Measurements from ENCODE around the gene CERS6. TPM values are rescaled to one million over a fixed set of nuclear protein-coding genes. Genes with fewer than 3 reads are reported as not detected.

The CERS6 gene
- total RNA-seq, 3 donors from 2014 or later: 36.4 to 46.4 (median 44.8) TPM

GRCh38 chr2:168602846-168603401 is 146.9 kb downstream of the CERS6 start:
- Histone ChIP-seq H3K27me3 (no peaks in the 10 kb centered on the region), H3K36me3 (no peaks in the 10 kb centered on the region), H3K4me3 (no peak overlapping the region), H3K9me3 (peaks cover 10 to 14% of the 10 kb centered on the region in 2 donors), H3K27ac (no peak overlapping the region), H3K4me1 (no peaks in the 10 kb centered on the region)
- intact Hi-C loops (cut with DNase I; ENCODE audit: low total_unique reads): no loop called here
- TF ChIP-seq POLR2A (IDR thresholded peaks at IDR 0.05) (no peak), CTCF (IDR thresholded peaks at IDR 0.05) (no peak), POLR2AphosphoS5 (IDR thresholded peaks at IDR 0.05) (no peak)
- no peak for DNase-seq (ENCODE audit: low spot score in 2 of 2)

GRCh38 chr2:168603439-168603961 is 147.4 kb downstream of the CERS6 start:
- Histone ChIP-seq H3K4me3 (no peak overlapping the region), H3K4me1 (no peaks in the 10 kb centered on the region), H3K9me3 (peaks cover 10 to 14% of the 10 kb centered on the region in 2 donors), H3K36me3 (no peaks in the 10 kb centered on the region), H3K27ac (no peak overlapping the region), H3K27me3 (no peaks in the 10 kb centered on the region)
- intact Hi-C loops (cut with DNase I; ENCODE audit: low total_unique reads): no loop called here
- TF ChIP-seq POLR2AphosphoS5 (IDR thresholded peaks at IDR 0.05) (no peak), POLR2A (IDR thresholded peaks at IDR 0.05) (no peak), CTCF (IDR thresholded peaks at IDR 0.05) (no peak)
- no peak for DNase-seq (ENCODE audit: low spot score in 2 of 2)

- no peak for DNase-seq (ENCODE audit: low spot score in 2 of 2)
- TF ChIP-seq POLR2A (IDR thresholded peaks at IDR 0.05): no peak
- TF ChIP-seq CTCF (IDR thresholded peaks at IDR 0.05): no peak
- no peak for TF ChIP-seq POLR2AphosphoS5 (IDR thresholded peaks at IDR 0.05)
- H3K9me3 ChIP-seq: peaks cover 10 to 14% of the 10 kb centered on the region in 2 donors
- H3K4me3 ChIP-seq: no peak overlapping the region
- intact Hi-C loops (cut with DNase I; ENCODE audit: low total_unique reads): no loop called here
- no peaks in the 10 kb centered on the region for H3K27me3 ChIP-seq
- no peak overlapping the region for H3K27ac ChIP-seq
- no peaks in the 10 kb centered on the region for H3K4me1 ChIP-seq
- no peaks in the 10 kb centered on the region for H3K36me3 ChIP-seq
Measured at GRCh38 chr2:168604252-168604651, 148.2 kb downstream of the CERS6 start.

- no peak for DNase-seq (ENCODE audit: low spot score in 2 of 2)
- H3K27me3 ChIP-seq: no peaks in the 10 kb centered on the region
- H3K36me3 ChIP-seq: no peaks in the 10 kb centered on the region
- no peaks in the 10 kb centered on the region for H3K4me1 ChIP-seq
- no peak overlapping the region for H3K4me3 ChIP-seq
- H3K9me3 ChIP-seq: peaks cover 10 to 14% of the 10 kb centered on the region in 2 donors
- intact Hi-C loops (cut with DNase I; ENCODE audit: low total_unique reads): no loop called here
- TF ChIP-seq CTCF (IDR thresholded peaks at IDR 0.05) (no peak), POLR2A (IDR thresholded peaks at IDR 0.05) (no peak), POLR2AphosphoS5 (IDR thresholded peaks at IDR 0.05) (no peak)
- no peak overlapping the region for H3K27ac ChIP-seq
Measured at GRCh38 chr2:168607992-168608391, 151.9 kb downstream of the CERS6 start.

- TF ChIP-seq POLR2AphosphoS5 (IDR thresholded peaks at IDR 0.05) (no peak), CTCF (IDR thresholded peaks at IDR 0.05) (no peak), POLR2A (IDR thresholded peaks at IDR 0.05) (no peak)
- no peak for DNase-seq (ENCODE audit: low spot score in 2 of 2)
- intact Hi-C loops (cut with DNase I; ENCODE audit: low total_unique reads): no loop called here
- Histone ChIP-seq H3K9me3 (peaks cover 10 to 14% of the 10 kb centered on the region in 2 donors), H3K4me1 (no peaks in the 10 kb centered on the region), H3K4me3 (no peak overlapping the region), H3K27ac (no peak overlapping the region), H3K36me3 (no peaks in the 10 kb centered on the region), H3K27me3 (no peaks in the 10 kb centered on the region)
Measured at GRCh38 chr2:168608796-168609195, 152.7 kb downstream of the CERS6 start.

Measured in breast epithelium (tissue), 4 donors.